Neural progenitor cell (in vitro differentiated cells): Measurements from ENCODE around the gene LRRIQ4.

Experiments
- EZH2 ChIP-seq: fragments of 200-600 bp; sonication (generic); IDR thresholded peaks from 2 replicates; pipeline ENCODE4 v1.6.1; 2017; ENCODE audit warnings: antibody characterized with exemption, mild to moderate bottlenecking, moderate library complexity
- EZH2phosphoT487 ChIP-seq: fragments of 200-600 bp; sonication (generic); IDR thresholded peaks from 2 replicates; pipeline ENCODE4 v1.6.1; 2017; ENCODE audit warnings: antibody characterized with exemption

DNA sequence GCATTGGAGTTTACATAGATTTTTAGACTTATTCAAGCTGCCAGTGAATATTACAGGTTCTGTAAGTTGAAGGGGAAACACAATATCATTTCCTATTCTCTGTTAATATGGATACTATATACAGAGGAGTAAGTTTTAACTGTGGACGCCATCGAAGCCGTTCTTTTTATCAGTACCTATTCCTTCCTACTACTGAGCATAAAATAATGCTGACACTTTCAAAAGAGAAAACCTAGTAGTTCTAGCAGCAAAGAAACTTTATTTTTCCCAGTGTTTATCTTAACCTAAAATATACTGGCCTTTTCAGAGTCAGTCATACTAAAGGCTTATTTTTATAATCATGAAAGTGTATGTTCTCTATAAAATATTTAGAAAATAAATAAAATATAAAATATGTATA lies 42.8 kb downstream of the LRRIQ4 start:
- TF ChIP-seq EZH2 (no peak), EZH2phosphoT487 (no peak)
